Activated CD4-positive, alpha-beta memory T cell treated with anti-CD3 and anti-CD28 coated beads for 36 hours (primary cell): ENCODE results near the gene PIAS3. TPM values are rescaled to one million over a fixed set of nuclear protein-coding genes. Genes with fewer than 3 reads are reported as not detected.

Experiments
- microRNA-seq: library from miRNA; unstranded; fragments of <30 nt; microRNA quantifications from one replicate; pipeline ENCODE4 v1.2.0, GENCODE V29; 2022; ENCODE audit warnings: borderline number of aligned reads, borderline microRNAs expressed, borderline replicate concordance
- total RNA-seq, 2 experiments: library from RNA; stranded (reverse); gene quantifications; one replicate each; pipeline ENCODE4 v1.2.3, GENCODE V29; 2021

The PIAS3 gene
- total RNA-seq, 2 experiments from 2014 or later, result 17.8 to 17.9 TPM

Small RNAs within 50 kb of the gene (microRNA-seq; reads per million reads assigned to microRNA genes)
- 1.2 reads per million for gene MIR6736

Other genes with a start within 250 kb of the PIAS3 start
- not detected for gene PDZK1, start 151.7 kb downstream of the PIAS3 start, total RNA-seq
- gene CD160, start 139.6 kb downstream of the PIAS3 start, total RNA-seq, result under 1 TPM; 0.14 to 0.31 TPM
- 10 to 100 TPM; 10.1 TPM for gene RNF115, start 35.0 kb downstream of the PIAS3 start, total RNA-seq
- gene POLR3C, start 34.9 kb downstream of the PIAS3 start, total RNA-seq, result 10 to 100 TPM; 27.3 to 28.9 TPM
- 1 to 10 TPM; 2.8 to 3.8 TPM for gene NUDT17, start 13.5 kb downstream of the PIAS3 start, total RNA-seq
- under 1 TPM; 0.24 to 0.36 TPM for gene ANKRD35, start 26.8 kb upstream of the PIAS3 start, total RNA-seq
- gene ITGA10, start 51.0 kb upstream of the PIAS3 start, total RNA-seq, result 1 to 10 TPM; 1.0 to 1.1 TPM
- gene PEX11B, start 59.6 kb upstream of the PIAS3 start, total RNA-seq, result 10 to 100 TPM; 22.8 to 25.6 TPM
- 100 to 1,000 TPM; 275 to 277 TPM for gene RBM8A, start 68.4 kb upstream of the PIAS3 start, total RNA-seq
- 10 to 100 TPM; 46.6 to 47.8 TPM for gene LIX1L, start 98.9 kb upstream of the PIAS3 start, total RNA-seq
- gene ANKRD34A, start 105.5 kb upstream of the PIAS3 start, total RNA-seq, result 1 to 10 TPM; 4.6 to 4.7 TPM
- 10 to 100 TPM; 27.3 to 30.9 TPM for gene POLR3GL, start 105.6 kb upstream of the PIAS3 start, total RNA-seq
- 10 to 100 TPM; 82.6 to 88.8 TPM for gene TXNIP, start 137.5 kb upstream of the PIAS3 start, total RNA-seq
- not detected for gene HJV, start 162.7 kb upstream of the PIAS3 start, total RNA-seq